ENCODE results near the gene ABCB4. TPM values are rescaled to one million over a fixed set of nuclear protein-coding genes. Genes with fewer than 3 reads are reported as not detected.

The ABCB4 gene
- total RNA-seq, 4 donors from 2014 or later: 1.6 to 2.8 (median 1.9) TPM; not detected in 1

DNA sequence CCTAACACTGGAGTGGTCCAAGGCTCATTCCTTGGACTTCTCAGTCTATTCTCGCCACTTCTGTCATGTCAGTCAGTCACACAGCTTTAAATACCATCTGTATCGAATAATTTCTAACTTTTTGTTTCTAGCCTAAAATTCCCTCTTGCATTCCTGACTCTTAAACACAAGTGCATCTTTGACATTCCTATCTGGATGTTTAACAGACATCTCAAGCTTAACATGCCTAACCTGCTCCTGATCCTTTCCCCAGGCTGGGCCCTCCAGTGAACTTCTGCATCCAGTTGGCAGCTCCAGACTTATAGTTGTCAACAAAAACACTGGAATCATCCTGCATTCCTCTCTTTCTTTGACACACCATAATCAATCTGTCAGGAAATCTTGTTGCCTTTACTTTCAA, 4.5 kb upstream of the ABCB4 start:
- H3K36me3 ChIP-seq: no peaks in the 10 kb centered on the region

DNA sequence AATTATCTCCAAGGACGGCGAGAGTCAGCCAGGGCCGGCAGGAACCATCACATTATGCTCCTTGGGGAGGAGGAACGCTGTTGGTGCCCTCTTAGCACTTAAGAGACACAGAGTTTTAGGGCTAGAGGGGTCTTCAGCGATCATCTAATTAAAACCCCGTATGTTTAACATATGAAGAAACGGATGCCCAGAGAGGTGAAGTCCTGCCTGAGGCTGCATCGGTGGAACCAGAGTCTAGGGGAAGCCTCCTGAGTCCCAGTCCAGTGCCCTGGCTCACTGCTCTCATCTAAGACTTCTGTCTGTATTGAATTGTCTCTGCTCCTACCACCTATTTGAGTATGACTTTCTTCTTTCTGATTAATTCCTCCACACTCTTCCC, 688 bp upstream of the ABCB4 start:
- WGBS: 70% methylated on average over 8 of the region's 8 CpGs
- DNase-seq (ENCODE audit: low spot score in 2 of 2): no peak
- Histone ChIP-seq H3K36me3 (no peaks in the 10 kb centered on the region), H3K9me3 (no peaks in the 10 kb centered on the region), H3K4me1 (peaks cover 20% of the 10 kb centered on the region), H3K4me3 (peak overlapping the region; percentile 65), H3K27me3 (peaks cover 9% of the 10 kb centered on the region), H3K27ac (no peak overlapping the region)
- TF ChIP-seq EP300 (IDR thresholded peaks at IDR 0.05): no peak
- TF ChIP-seq, protein P1, sequence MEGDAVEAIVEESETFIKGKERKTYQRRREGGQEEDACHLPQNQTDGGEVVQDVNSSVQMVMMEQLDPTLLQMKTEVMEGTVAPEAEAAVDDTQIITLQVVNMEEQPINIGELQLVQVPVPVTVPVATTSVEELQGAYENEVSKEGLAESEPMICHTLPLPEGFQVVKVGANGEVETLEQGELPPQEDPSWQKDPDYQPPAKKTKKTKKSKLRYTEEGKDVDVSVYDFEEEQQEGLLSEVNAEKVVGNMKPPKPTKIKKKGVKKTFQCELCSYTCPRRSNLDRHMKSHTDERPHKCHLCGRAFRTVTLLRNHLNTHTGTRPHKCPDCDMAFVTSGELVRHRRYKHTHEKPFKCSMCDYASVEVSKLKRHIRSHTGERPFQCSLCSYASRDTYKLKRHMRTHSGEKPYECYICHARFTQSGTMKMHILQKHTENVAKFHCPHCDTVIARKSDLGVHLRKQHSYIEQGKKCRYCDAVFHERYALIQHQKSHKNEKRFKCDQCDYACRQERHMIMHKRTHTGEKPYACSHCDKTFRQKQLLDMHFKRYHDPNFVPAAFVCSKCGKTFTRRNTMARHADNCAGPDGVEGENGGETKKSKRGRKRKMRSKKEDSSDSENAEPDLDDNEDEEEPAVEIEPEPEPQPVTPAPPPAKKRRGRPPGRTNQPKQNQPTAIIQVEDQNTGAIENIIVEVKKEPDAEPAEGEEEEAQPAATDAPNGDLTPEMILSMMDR (IDR thresholded peaks at IDR 0.05): no peak
- no peak for TF ChIP-seq POLR2AphosphoS5 (IDR thresholded peaks at IDR 0.05)
- TF ChIP-seq POLR2A (IDR thresholded peaks at IDR 0.05): no peak

More for the DNA sequence above, 4.5 kb upstream of the ABCB4 start:
- Histone ChIP-seq H3K4me1 (peaks cover 11% of the 10 kb centered on the region), H3K27ac (no peak overlapping the region), H3K27me3 (peaks cover 9% of the 10 kb centered on the region), H3K4me3 (no peak overlapping the region), H3K9me3 (no peaks in the 10 kb centered on the region)
- DNase-seq (ENCODE audit: low spot score in 2 of 2): no peak
- 75% methylated on average over 2 of the region's 2 CpGs for WGBS
- TF ChIP-seq, protein P1 (IDR thresholded peaks at IDR 0.05): no peak
- TF ChIP-seq EP300 (IDR thresholded peaks at IDR 0.05) (no peak), POLR2A (IDR thresholded peaks at IDR 0.05) (no peak), POLR2AphosphoS5 (IDR thresholded peaks at IDR 0.05) (no peak)

DNA sequence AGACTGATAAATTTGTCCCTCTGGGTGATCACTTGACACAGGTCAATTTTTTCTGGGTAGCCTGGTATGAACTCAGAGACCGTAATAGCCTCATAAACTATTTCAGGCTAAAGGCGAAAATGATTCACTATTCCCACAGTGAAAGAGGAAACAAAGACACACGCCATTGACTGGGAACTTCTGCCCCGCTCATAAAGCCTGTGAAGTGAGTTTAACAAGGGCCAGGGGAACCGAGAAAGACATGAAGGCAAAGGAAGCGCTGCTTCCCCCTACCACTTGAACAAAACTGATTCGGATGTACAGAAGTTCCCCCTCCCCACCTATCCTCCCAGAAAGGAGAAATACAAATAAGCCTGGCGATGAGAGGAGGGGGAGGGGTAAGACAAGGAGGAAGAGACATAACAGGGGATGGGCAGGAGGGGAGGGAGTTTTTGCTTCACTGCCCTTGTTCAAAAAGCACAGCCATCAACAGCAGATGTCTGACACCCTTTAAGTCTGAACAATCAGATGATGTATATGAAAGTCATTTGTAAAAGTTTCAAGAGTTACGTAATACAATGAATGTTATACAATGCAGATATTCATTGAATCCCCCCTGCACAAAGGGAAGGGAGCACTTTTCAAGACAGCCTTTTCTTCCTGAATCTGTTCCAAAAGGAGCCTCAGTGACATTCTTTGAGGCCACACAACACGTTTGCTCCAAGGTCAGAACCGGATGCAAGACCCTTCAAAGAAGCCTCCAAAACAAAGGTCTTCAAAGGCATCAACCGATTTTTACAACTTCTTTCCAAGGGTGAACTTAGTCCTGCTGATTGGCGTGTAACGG, 734 bp downstream of the ABCB4 start:
- DNase-seq (ENCODE audit: low spot score in 2 of 2): no peak
- WGBS: 11% methylated on average over 14 of the region's 14 CpGs

DNA sequence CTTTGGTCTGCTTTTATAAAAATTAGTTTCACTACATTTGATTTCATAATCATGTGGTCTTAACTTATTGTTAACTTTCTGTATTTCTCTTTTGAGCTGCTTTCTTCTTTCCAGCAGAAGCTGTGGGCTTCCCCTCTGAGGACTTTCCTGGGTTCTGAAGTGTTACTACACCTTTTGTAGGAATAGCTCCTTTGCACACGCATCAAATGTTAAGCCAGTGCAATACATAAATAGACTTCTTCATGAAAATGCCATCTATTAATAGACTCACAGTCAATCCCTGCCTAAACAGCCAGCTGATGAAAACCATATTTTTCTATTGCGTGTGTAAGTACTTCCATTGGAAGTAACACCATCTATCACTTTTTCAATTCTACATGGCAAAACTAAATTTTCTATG, 1.5 kb downstream of the ABCB4 start:
- Histone ChIP-seq H3K27me3 (peaks cover 9% of the 10 kb centered on the region), H3K4me3 (no peak overlapping the region), H3K27ac (no peak overlapping the region), H3K4me1 (peaks cover 20% of the 10 kb centered on the region), H3K9me3 (no peaks in the 10 kb centered on the region), H3K36me3 (no peaks in the 10 kb centered on the region)
- DNase-seq (ENCODE audit: low spot score in 2 of 2): no peak
- TF ChIP-seq POLR2A (IDR thresholded peaks at IDR 0.05): no peak
- TF ChIP-seq POLR2AphosphoS5 (IDR thresholded peaks at IDR 0.05): no peak
- TF ChIP-seq, protein P1 (IDR thresholded peaks at IDR 0.05): no peak
- no peak for TF ChIP-seq EP300 (IDR thresholded peaks at IDR 0.05)
- WGBS: 28% methylated on average over 2 of the region's 2 CpGs

More for the DNA sequence above, 734 bp downstream of the ABCB4 start:
- H3K4me3 ChIP-seq: peak overlapping the region; percentile 65
- peaks cover 9% of the 10 kb centered on the region for H3K27me3 ChIP-seq
- peak overlapping the region; percentile 72 for H3K27ac ChIP-seq
- H3K9me3 ChIP-seq: no peaks in the 10 kb centered on the region
- H3K36me3 ChIP-seq: no peaks in the 10 kb centered on the region
- TF ChIP-seq, protein P1 (IDR thresholded peaks at IDR 0.05): no peak
- TF ChIP-seq POLR2A (IDR thresholded peaks at IDR 0.05) (no peak), EP300 (IDR thresholded peaks at IDR 0.05) (no peak), POLR2AphosphoS5 (IDR thresholded peaks at IDR 0.05) (no peak)
- H3K4me1 ChIP-seq: peaks cover 20% of the 10 kb centered on the region

DNA sequence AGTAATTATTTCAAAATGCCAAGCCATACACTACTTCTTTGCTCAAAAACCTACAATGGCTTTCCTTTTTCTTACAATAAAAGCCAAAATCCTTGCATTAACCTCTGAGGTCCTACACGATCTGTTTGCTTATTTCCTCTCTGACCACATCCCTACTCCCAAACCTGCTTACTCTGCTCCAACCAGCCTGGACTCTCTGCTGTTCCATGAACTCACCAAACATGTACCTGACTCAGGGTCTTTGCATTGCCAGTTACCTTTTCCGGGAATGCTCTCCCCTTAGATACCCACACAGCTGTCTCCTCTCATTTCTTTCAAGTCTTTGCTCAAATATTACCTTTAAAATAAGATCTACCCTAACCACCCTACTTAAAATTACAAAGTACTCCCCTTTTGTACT, 2.3 kb downstream of the ABCB4 start:
- H3K36me3 ChIP-seq: no peaks in the 10 kb centered on the region
- DNase-seq (ENCODE audit: low spot score in 2 of 2): no peak
- H3K27me3 ChIP-seq: peaks cover 9% of the 10 kb centered on the region
- WGBS: 73% methylated on average over 2 of the region's 2 CpGs
- no peak overlapping the region for H3K27ac ChIP-seq
- no peaks in the 10 kb centered on the region for H3K9me3 ChIP-seq
- TF ChIP-seq EP300 (IDR thresholded peaks at IDR 0.05) (no peak), POLR2AphosphoS5 (IDR thresholded peaks at IDR 0.05) (no peak), POLR2A (IDR thresholded peaks at IDR 0.05) (no peak)
- TF ChIP-seq, protein P1 (IDR thresholded peaks at IDR 0.05): no peak
- peaks cover 20% of the 10 kb centered on the region for H3K4me1 ChIP-seq
- H3K4me3 ChIP-seq: no peak overlapping the region
